ENCODE data around the gene KLF16. TPM values are rescaled to one million over a fixed set of nuclear protein-coding genes. Genes with fewer than 3 reads are reported as not detected.

Gene KLF16
- total RNA-seq, 1 experiment from 2014 or later: 26.7 TPM

DNA sequence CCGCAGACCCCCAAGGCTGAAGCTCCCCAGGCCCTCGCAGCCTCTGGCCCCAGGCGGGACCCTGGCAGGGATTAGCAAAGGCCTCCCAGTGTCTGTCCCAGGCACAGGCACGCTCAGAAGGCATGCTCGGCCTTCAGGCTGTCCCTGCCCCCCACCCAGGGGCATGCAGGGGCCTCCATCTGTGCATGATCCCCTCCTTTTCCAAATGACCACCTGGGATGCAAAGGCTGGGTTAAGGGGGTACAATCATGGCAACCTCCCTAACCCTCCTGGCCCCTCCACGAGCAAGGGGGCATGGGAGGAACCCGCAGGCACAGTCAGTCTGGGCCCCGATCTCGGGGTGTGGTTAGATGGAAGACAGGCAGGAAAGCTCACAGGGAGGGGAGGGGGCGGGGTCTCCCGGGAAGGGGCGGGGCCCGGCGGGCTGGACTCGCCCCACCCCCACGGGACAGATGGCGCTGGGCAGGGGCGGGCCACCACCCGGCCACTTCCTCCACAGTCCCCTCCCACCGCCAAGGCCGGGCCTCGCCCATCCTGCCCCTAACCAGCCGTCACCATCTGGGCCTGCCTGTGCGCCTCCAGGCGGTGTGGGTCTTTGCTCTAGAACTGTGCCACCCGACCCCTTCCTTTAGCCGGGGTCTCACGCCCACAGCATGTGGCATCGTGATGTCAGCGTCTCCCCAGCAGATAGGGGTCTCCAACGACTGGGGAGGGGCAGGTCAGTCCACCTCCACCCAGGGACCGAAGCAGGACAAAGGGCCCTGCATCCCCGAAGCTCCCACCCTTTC, 8.1 kb downstream of the KLF16 start:
- ChIA-PET CTCF (no interaction called here), POLR2A (ENCODE audit: unreplicated experiment) (no interaction called here)
- Histone ChIP-seq H3K79me2 (ENCODE audit: low read depth) (peaks cover 63% of the 10 kb centered on the region), H3K27me3 (ENCODE audit: insufficient read depth, low read depth) (no peaks in the 10 kb centered on the region), H3F3A (ENCODE audit: insufficient read depth, low read depth) (peaks cover 8% of the 10 kb centered on the region; the same call in 1 of the 2 replicates), H3K4me3 (peak overlapping the region; percentile 11; the same call in 1 of the 2 replicates), H2AFZ (no peak overlapping the region), H3K27ac (no peak overlapping the region), H4K20me1 (ENCODE audit: insufficient read depth) (peaks cover 36% of the 10 kb centered on the region), H3K9me3 (ENCODE audit: insufficient read depth, low read depth) (no peaks in the 10 kb centered on the region), H3K4me2 (peak overlapping the region; percentile 54), H3K4me1 (replicated peaks; ENCODE audit: insufficient read depth) (peaks cover 12% of the 10 kb centered on the region; the same call in 1 of the 2 replicates), H3K36me3 (ENCODE audit: low read depth) (no peaks in the 10 kb centered on the region), H3K9me2 (ENCODE audit: insufficient read depth) (no peaks in the 10 kb centered on the region)
- no TSS peak for BruUV-seq (replicated peaks)
- intact Hi-C loops (cut with micrococcal nuclease; ENCODE audit: unreplicated experiment): no loop called here
- TF ChIP-seq EZH2 (IDR thresholded peaks at IDR 0.05; ENCODE audit: low read depth): no peak
- DNase-seq: peak; percentile 54 to 80

DNA sequence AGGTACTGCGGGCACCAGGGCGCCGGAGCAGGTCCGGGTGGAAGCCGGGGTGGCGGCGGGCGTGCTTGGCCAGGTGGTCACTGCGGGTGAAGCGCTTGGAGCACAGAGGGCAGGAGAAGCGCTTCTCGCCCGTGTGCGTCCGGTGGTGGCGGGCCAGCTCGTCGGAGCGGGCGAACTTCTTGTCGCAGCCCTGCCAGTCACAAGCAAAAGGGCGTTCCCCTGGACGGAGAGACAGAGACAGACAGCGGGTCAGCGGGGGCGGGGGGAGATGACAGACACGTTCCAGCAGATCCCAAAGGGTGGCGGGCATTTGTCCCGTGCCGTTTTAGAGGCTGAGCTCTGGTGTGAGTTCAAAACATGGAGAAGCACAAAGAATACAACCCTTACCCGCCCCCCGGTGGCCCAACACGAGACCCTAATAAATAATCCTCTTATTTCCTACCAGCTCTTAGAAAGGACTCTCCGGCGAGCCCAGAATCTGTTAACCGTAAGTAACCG, 8.8 kb downstream of the KLF16 start:
- peaks cover 56% of the 10 kb centered on the region for H3K79me2 ChIP-seq (ENCODE audit: low read depth)
- peaks cover 11% of the 10 kb centered on the region; the same call in 1 of the 2 replicates for H3K4me1 ChIP-seq (replicated peaks; ENCODE audit: insufficient read depth)
- H3K9me3 ChIP-seq (ENCODE audit: insufficient read depth, low read depth): no peaks in the 10 kb centered on the region
- TF ChIP-seq, protein P1, sequence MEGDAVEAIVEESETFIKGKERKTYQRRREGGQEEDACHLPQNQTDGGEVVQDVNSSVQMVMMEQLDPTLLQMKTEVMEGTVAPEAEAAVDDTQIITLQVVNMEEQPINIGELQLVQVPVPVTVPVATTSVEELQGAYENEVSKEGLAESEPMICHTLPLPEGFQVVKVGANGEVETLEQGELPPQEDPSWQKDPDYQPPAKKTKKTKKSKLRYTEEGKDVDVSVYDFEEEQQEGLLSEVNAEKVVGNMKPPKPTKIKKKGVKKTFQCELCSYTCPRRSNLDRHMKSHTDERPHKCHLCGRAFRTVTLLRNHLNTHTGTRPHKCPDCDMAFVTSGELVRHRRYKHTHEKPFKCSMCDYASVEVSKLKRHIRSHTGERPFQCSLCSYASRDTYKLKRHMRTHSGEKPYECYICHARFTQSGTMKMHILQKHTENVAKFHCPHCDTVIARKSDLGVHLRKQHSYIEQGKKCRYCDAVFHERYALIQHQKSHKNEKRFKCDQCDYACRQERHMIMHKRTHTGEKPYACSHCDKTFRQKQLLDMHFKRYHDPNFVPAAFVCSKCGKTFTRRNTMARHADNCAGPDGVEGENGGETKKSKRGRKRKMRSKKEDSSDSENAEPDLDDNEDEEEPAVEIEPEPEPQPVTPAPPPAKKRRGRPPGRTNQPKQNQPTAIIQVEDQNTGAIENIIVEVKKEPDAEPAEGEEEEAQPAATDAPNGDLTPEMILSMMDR (conservative IDR thresholded peaks at IDR 0.05): no peak
- no peak for TF ChIP-seq EZH2 (IDR thresholded peaks at IDR 0.05; ENCODE audit: low read depth)
- no peak overlapping the region; the same call in 1 of the 2 replicates for H3K4me2 ChIP-seq
- no peak overlapping the region for H3K27ac ChIP-seq
- BruUV-seq (replicated peaks): no TSS peak
- H3K27me3 ChIP-seq (ENCODE audit: insufficient read depth, low read depth): no peaks in the 10 kb centered on the region
- H3K9me2 ChIP-seq (ENCODE audit: insufficient read depth): no peaks in the 10 kb centered on the region
- intact Hi-C loops (cut with micrococcal nuclease; ENCODE audit: unreplicated experiment): no loop called here
- no peaks in the 10 kb centered on the region for H3K36me3 ChIP-seq (ENCODE audit: low read depth)
- DNase-seq: no peak
- H3K4me3 ChIP-seq: no peak overlapping the region
- H2AFZ ChIP-seq: no peak overlapping the region
- CTCF ChIA-PET: no interaction called here
- H4K20me1 ChIP-seq (ENCODE audit: insufficient read depth): peaks cover 34% of the 10 kb centered on the region
- POLR2A ChIA-PET (ENCODE audit: unreplicated experiment): interaction anchor here (0.5 kb wide), 1 partner anchor 364 kb away, joined by 8 read pairs; the partner anchor contains the start of gene REEP6
- peaks cover 14% of the 10 kb centered on the region; the same call in 1 of the 2 replicates for H3F3A ChIP-seq (ENCODE audit: insufficient read depth, low read depth)

DNA sequence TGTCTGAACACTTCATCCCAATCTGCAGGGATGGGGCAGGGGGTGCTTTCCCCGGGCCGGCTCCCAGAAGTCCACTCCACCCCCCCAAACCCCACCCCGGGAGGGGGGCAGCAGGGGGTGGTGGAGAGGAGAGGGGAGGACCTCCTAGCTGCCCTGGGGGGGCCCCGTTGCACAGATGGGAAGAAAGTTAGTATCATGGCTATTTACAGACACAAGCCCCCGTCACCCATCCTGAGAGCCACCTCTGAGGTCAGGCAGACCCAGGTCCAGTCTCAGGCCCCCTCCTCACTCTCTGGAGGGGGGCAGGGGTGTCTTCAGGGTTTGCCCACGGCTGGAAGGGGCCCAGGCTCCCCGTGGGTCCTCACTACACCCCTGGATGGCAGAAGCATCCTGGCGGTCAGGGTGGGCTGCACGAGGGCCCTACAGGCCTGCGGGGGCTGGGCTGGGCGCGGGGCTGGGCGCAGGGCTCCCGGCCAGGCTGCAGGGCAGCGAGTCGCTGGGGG, 9.3 kb downstream of the KLF16 start:
- H3K4me2 ChIP-seq: no peak overlapping the region
- H3F3A ChIP-seq (ENCODE audit: insufficient read depth, low read depth): peaks cover 19% of the 10 kb centered on the region; the same call in 1 of the 2 replicates
- peaks cover 51% of the 10 kb centered on the region for H3K79me2 ChIP-seq (ENCODE audit: low read depth)
- DNase-seq: no peak
- H3K9me2 ChIP-seq (ENCODE audit: insufficient read depth): no peaks in the 10 kb centered on the region
- BruUV-seq (replicated peaks): TSS peak; percentile 22
- no peaks in the 10 kb centered on the region for H3K27me3 ChIP-seq (ENCODE audit: insufficient read depth, low read depth)
- H4K20me1 ChIP-seq (ENCODE audit: insufficient read depth): peaks cover 32% of the 10 kb centered on the region
- TF ChIP-seq EZH2 (IDR thresholded peaks at IDR 0.05; ENCODE audit: low read depth): no peak
- TF ChIP-seq, protein P1 (conservative IDR thresholded peaks at IDR 0.05): no peak
- ChIA-PET POLR2A (ENCODE audit: unreplicated experiment) (interaction anchor here (0.5 kb wide), 1 partner anchor 363 kb away, joined by 8 read pairs; the partner anchor contains the start of gene REEP6), CTCF (no interaction called here)
- H3K4me3 ChIP-seq: no peak overlapping the region
- intact Hi-C loops (cut with micrococcal nuclease; ENCODE audit: unreplicated experiment): no loop called here
- H3K4me1 ChIP-seq (replicated peaks; ENCODE audit: insufficient read depth): peaks cover 11% of the 10 kb centered on the region; the same call in 1 of the 2 replicates
- no peak overlapping the region for H2AFZ ChIP-seq
- H3K27ac ChIP-seq: no peak overlapping the region
- no peaks in the 10 kb centered on the region for H3K36me3 ChIP-seq (ENCODE audit: low read depth)
- H3K9me3 ChIP-seq (ENCODE audit: insufficient read depth, low read depth): no peaks in the 10 kb centered on the region

Measured in PC-9 (cell line).